Heart right ventricle (tissue), 16 donors: ENCODE results near the gene HHIPL1. TPM values are rescaled to one million over a fixed set of nuclear protein-coding genes. Genes with fewer than 3 reads are reported as not detected.

Experiments
- ATAC-seq, 8 donors: fragments of 200-7000 bp; cut with Tn5 transposase; one replicate each; pipeline ENCODE4 v1.9.1; 2020; ENCODE audit warnings: mild to moderate bottlenecking in 8 of 8, moderate library complexity in 8 of 8, moderate number of reproducible peaks in 1 of 8
- DNase-seq, 2 donors: peaks; one replicate each; pipeline ENCODE4 v3.0.0-alpha.2; 2020
- H3K27ac ChIP-seq, 10 donors: fragments of 200-600 bp; sonication (generic) in 2 of 10; one replicate each; pipeline versions ENCODE4 v1.5.0 to v1.8.0; 2020 to 2022; ENCODE audit warnings: mild to moderate bottlenecking in 3 of 10
- H3K27me3 ChIP-seq, 7 donors: fragments of 200-600 bp; one replicate each; pipeline ENCODE4 v1.8.0; 2021 to 2022; ENCODE audit warnings: mild to moderate bottlenecking in 2 of 7
- H3K36me3 ChIP-seq, 9 donors: fragments of 200-600 bp; sonication (generic) in 1 of 9; one replicate each; pipeline versions ENCODE4 v1.5.0 to v1.8.0; 2020 to 2022; ENCODE audit warnings: mild to moderate bottlenecking in 2 of 9
- H3K4me1 ChIP-seq, 9 donors: fragments of 200-600 bp; sonication (generic) in 1 of 9; one replicate each; pipeline versions ENCODE4 v1.5.0 to v1.8.0; 2020 to 2022; ENCODE audit warnings: mild to moderate bottlenecking in 4 of 9
- H3K4me3 ChIP-seq, 10 donors: fragments of 200-600 bp; sonication (generic) in 2 of 10; one replicate each; pipeline versions ENCODE4 v1.5.0 to v1.8.0; 2020 to 2022; ENCODE audit warnings: mild to moderate bottlenecking in 7 of 10, moderate library complexity in 2 of 10
- H3K9me3 ChIP-seq, 11 donors: fragments of 200-600 bp in 10 of 11; sonication (generic) in 2 of 11; one replicate each; pipeline versions ENCODE4 v1.5.0 to v1.8.0; 2013 to 2022; ENCODE audit warnings: mild to moderate bottlenecking in 2 of 11, control low read depth in 1 of 11, moderate library complexity in 1 of 11
- whole genome bisulfite sequencing, 2 donors: extraction: QIAGEN DNeasy Blood & Tissue Kit; methylation state at CpG; one replicate each; pipeline ENCODE4 v1.1.7; 2013; ENCODE audit warnings: inconsistent platforms in 1 of 2; 5-methylcytosine and 5-hydroxymethylcytosine counted together
- intact Hi-C, 10 donors: fragments of 100-400 bp; cut with DNase I; formaldehyde crosslinking; loops; one replicate each; pipeline versions ENCODE4 v1.11.1 to v1.14.2; 2022
- polyA plus RNA-seq, 2 donors: library from polyadenylated mRNA; stranded (reverse); fragments of 200-250 nt; gene quantifications; one replicate each; pipeline ENCODE4 v1.2.3, GENCODE V29; 2013
- total RNA-seq, 10 donors: library from RNA; stranded (reverse); fragmentation: NEBNext Ultra II Directional in 3 of 10; extraction: Animal tissue kit (Norgen Biotek cat#: 25700) in 3 of 10; gene quantifications; one replicate each; pipeline versions ENCODE4 v1.2.1 to v1.2.4, GENCODE V29; 2021 to 2023
- TF ChIP-seq, protein P1 (sequence below), 9 donors: fragments of 200-600 bp; sonication (generic) in 2 of 9; IDR thresholded peaks; one replicate each; pipeline versions ENCODE4 v1.5.0 to v1.8.0; 2021 to 2022; ENCODE audit warnings: antibody characterized with exemption in 9 of 9, mild to moderate bottlenecking in 5 of 9, moderate library complexity in 1 of 9
- donor health status: Arrhythmogenic right ventricular cardiomyopathy.
- donor health status: ischemic (EF 13 %, LVEDD 7.1; RV severe dilation, severe dysfunction).
- donor health status: healthy with polysubstance abuse.
- donor health status: DM: no; HTN: yes; CAD: no.
- donor health status: DM: no; HTN: no; CAD: no.
- donor health status: ischemic (EF 25% LVEDD 6.9; RV normal size, moderate dysfunction).
- donor health status: ischemic (EF 25% LVEDD 5.7; RV mildly dilated, moderate dysfunction).
- donor health status: healthy.
- donor health status: DM: yes; HTN: yes; CAD: no.
- donor health status: Ischemic cardiomyopathy.
- donor health status: ischemic (EF 35%, LVEDD 5.7; RV mildly dilated, moderate dysfunction).
- donor health status: nonischemic (EF 11% LVEDD 7.7; RV severe dilation, severe dysfunction).
- donor health status: DM: yes; HTN: yes; CAD: no.
- donor health status: PGD.
- donor health status: ischemic (EF 29% LVEDD 5.4; RV normal size, mild dysfunction).
- donor health status: nonischemic (EF 23%, LVEDD 6.1; RV moderate dilation, normal function).

The HHIPL1 gene
- total and polyA plus RNA-seq, 12 donors = 0.55 to 2.2 (median 1.2) TPM

DNA sequence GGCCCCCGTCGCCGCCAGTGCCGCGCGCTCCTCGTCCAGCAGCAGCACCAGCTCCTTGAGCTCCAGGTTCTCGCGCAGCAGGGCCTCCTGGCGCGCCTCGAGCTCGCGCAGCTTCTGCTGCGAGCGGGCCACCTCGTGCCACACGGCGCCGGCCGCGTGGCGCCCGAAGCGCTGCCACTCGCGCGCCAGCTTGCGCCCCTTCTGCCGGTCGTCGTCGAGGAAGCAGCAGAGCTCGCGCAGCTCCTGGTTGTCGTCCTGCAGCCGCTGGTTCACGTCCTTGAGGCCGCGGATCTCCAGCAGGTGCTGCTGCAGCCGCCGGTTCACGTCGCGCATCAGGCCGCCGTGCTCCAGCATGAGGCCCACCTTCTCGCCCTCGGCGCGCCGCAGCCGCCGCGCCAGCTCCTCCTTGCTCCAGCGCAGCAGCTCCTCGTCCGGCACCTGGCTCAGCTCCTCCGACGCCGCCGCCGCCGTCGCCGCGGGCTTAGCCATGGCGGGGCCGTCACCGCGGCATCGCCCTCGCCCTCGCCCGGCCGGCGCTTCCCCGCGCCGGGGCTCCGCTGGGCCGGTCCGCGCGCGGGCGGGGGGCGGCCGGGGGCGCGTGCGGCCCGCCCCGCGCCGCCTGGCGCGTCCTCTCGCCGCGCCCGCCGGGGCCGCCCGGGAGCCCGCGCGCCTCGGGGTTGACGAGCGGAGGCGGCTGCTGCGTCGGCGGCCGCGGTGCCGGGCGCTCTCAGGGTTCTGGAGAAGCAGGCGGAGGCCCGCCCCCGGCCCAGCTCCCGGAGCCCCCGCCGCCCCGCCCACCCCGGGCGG lies 41.3 kb upstream of the HHIPL1 start, which contains the start of gene CCDC85C:
TSS of gene CCDC85C (minus strand) at position 737 of the 807 bp plus-strand sequence. CDS start at position 489, 248 bp downstream.
- TF ChIP-seq, protein P1, sequence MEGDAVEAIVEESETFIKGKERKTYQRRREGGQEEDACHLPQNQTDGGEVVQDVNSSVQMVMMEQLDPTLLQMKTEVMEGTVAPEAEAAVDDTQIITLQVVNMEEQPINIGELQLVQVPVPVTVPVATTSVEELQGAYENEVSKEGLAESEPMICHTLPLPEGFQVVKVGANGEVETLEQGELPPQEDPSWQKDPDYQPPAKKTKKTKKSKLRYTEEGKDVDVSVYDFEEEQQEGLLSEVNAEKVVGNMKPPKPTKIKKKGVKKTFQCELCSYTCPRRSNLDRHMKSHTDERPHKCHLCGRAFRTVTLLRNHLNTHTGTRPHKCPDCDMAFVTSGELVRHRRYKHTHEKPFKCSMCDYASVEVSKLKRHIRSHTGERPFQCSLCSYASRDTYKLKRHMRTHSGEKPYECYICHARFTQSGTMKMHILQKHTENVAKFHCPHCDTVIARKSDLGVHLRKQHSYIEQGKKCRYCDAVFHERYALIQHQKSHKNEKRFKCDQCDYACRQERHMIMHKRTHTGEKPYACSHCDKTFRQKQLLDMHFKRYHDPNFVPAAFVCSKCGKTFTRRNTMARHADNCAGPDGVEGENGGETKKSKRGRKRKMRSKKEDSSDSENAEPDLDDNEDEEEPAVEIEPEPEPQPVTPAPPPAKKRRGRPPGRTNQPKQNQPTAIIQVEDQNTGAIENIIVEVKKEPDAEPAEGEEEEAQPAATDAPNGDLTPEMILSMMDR (IDR thresholded peaks at IDR 0.05) = peak in 3 of 9 donors; percentile 11 to 17 (median 12)
- Histone ChIP-seq H3K27ac (peak within 1 kb of the TSS; percentile 52 to 96 (median 90)), H3K4me1 (peaks cover 19 to 64% (median 48%) of the 10 kb centered on the region in 9 donors), H3K27me3 (peaks cover 0 to 39% (median 0%) of the 10 kb centered on the region in 7 donors), H3K4me3 (peak within 1 kb of the TSS; percentile 70 to 97 (median 85)), H3K36me3 (no peaks in the 10 kb centered on the region), H3K9me3 (no peaks in the 10 kb centered on the region)
- 1 to 3% methylated on average over 83 to 127 of the region's 128 CpGs for WGBS, 2 donors
- intact Hi-C loops = loop anchor here in 6 of 10 donors (5.0 kb wide), 3 partner anchors 36 to 66 kb away; no protein-coding TSS in a partner anchor
- peak; percentile 19 to 43 for DNase-seq
- ATAC-seq = no peak

DNA sequence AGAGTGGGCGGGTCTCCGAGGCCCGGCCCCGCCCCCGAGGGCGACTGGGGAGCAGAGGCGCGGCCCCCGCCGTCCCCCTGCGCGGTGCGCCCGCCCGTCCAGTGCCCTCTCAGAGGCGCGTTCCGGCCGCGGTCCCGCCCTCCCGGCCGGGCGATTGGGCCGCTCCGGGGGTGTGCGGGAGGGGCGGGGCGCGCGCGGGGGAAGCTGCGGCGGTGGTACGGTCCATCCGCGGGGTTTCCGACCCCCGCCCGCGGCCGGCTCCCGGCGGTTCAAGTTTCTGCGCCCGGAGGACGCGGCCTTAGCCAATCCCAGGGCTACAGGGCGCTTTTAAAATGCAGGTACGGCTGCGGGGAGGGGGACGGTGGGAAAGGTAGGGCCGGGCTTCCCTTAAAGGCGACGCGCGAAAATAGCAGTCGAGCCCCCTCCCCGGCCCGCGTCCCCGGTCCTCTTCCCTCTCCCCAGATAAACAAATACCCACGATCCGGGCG lies 40.6 kb upstream of the HHIPL1 start:
- H3K36me3 ChIP-seq = no peaks in the 10 kb centered on the region
- WGBS, 2 donors = 1 to 2% methylated on average over 39 to 65 of the region's 65 CpGs
- H3K4me3 ChIP-seq = peak overlapping the region; percentile 70 to 97 (median 85)
- no peaks in the 10 kb centered on the region for H3K9me3 ChIP-seq
- H3K4me1 ChIP-seq = peaks cover 19 to 57% (median 43%) of the 10 kb centered on the region in 9 donors
- TF ChIP-seq, protein P1 (IDR thresholded peaks at IDR 0.05) = no peak
- peak; percentile 92 to 97 (median 96) for ATAC-seq
- DNase-seq = peak; percentile 93 to 96
- H3K27ac ChIP-seq = peak overlapping the region; percentile 52 to 96 (median 90)
- H3K27me3 ChIP-seq = peaks cover 0 to 39% (median 0%) of the 10 kb centered on the region in 7 donors
- intact Hi-C loops = loop anchor here in 6 of 10 donors (5.0 kb wide), 3 partner anchors 37 to 67 kb away; no protein-coding TSS in a partner anchor

DNA sequence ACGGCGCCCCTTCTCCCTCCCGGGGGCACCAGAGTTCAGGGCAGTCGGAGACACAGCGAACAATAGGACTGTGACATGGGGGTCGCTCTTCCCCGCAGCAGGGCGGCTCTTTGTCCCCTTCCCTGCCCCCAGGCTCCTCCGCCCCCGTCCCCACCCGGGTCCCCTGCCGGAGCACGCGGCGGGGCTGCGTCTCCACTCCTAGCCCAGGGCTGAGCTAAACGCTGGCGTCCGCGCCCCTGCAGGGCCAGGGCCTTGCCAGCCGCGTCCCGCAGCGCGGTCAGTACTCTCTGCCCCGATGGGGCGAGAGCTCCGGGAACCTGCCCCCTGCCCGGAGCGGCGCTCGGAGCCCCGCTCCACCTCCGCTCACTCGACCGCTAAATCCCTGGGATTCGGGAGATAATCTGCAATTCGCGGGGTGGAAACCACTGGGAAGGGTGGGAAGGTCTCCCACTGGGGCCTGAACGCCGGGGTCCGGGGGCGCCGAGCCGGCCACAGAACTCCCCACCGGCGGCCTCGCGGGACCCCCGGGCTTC lies 40.1 kb upstream of the HHIPL1 start:
- Histone ChIP-seq H3K4me3 (peak overlapping the region; percentile 70 to 97 (median 85)), H3K27ac (peak overlapping the region; percentile 52 to 96 (median 90)), H3K9me3 (no peaks in the 10 kb centered on the region), H3K36me3 (no peaks in the 10 kb centered on the region), H3K4me1 (peaks cover 15 to 52% (median 38%) of the 10 kb centered on the region in 9 donors), H3K27me3 (peaks cover 0 to 39% (median 0%) of the 10 kb centered on the region in 7 donors)
- ATAC-seq (peak; percentile 25 to 60 (median 49)), DNase-seq (peak; percentile 17 to 52)
- WGBS, 2 donors = 1% methylated on average over 47 to 50 of the region's 50 CpGs
- intact Hi-C loops = loop anchor here in 6 of 10 donors (5.0 kb wide), 3 partner anchors 38 to 68 kb away; no protein-coding TSS in a partner anchor
- TF ChIP-seq, protein P1 (IDR thresholded peaks at IDR 0.05) = no peak
